Suppressor macrophage treated with lipopolysaccharide for 4 hours (primary cell): ENCODE data around the gene RPRD2.
"Not testable (repeated sequence)": the region's sequence is repeated elsewhere in the genome, so short reads cannot be mapped to it uniquely, and the experiment has no call there.

Experiments used
- DNase-seq: peaks from one replicate; pipeline ENCODE4 v3.0.0-alpha.2; 2020

The RPRD2 gene

GRCh38 chr1:150363426-150364230, at the start of gene RPRD2:
Gene RPRD2 (plus strand): TSS chr1:150364147. CDS start chr1:150364715, 568 bp downstream.
- peak; percentile 97 for DNase-seq

GRCh38 chr1:150314691-150315090, 49.3 kb upstream of the RPRD2 start:
- DNase-seq: not testable (repeated sequence)

- peak; percentile 18 for DNase-seq
These were observed 43.3 kb upstream of the RPRD2 start for GRCh38 chr1:150320667-150320978.

- DNase-seq: no peak
These were observed 42.2 kb upstream of the RPRD2 start for GRCh38 chr1:150321826-150322166.

GRCh38 chr1:150322310-150322709, 41.6 kb upstream of the RPRD2 start:
- DNase-seq: peak; percentile 97

- no peak for DNase-seq
These were observed 31.2 kb upstream of the RPRD2 start for GRCh38 chr1:150332651-150333290.

- DNase-seq: no peak
These were observed 17.6 kb upstream of the RPRD2 start for GRCh38 chr1:150346316-150346715.

- DNase-seq: peak; percentile 32
These were observed 11.1 kb upstream of the RPRD2 start for GRCh38 chr1:150352866-150353265.

- DNase-seq: no peak
These were observed 1.1 kb upstream of the RPRD2 start for GRCh38 chr1:150362721-150363425.

- DNase-seq: peak; percentile 81
These were observed 470 bp downstream of the RPRD2 start for GRCh38 chr1:150364231-150365003.

- peak; percentile 33 for DNase-seq
These were observed 2.0 kb downstream of the RPRD2 start for GRCh38 chr1:150365941-150366340.

GRCh38 chr1:150366416-150367296, 2.7 kb downstream of the RPRD2 start:
- DNase-seq: peak; percentile 12

- no peak for DNase-seq
These were observed 7.2 kb downstream of the RPRD2 start for GRCh38 chr1:150371110-150371509.

GRCh38 chr1:150372580-150372979, 8.6 kb downstream of the RPRD2 start:
- no peak for DNase-seq

GRCh38 chr1:150376110-150376509, 12.2 kb downstream of the RPRD2 start:
- DNase-seq: no peak

GRCh38 chr1:150383631-150384324, 19.8 kb downstream of the RPRD2 start:
- no peak for DNase-seq

GRCh38 chr1:150385537-150386445, 21.8 kb downstream of the RPRD2 start:
- no peak for DNase-seq

GRCh38 chr1:150386592-150386991, 22.6 kb downstream of the RPRD2 start:
- DNase-seq: no peak

GRCh38 chr1:150387200-150387599, 23.3 kb downstream of the RPRD2 start:
- no peak for DNase-seq

- DNase-seq: no peak
These were observed 24.3 kb downstream of the RPRD2 start for GRCh38 chr1:150388241-150388640.
